ENCODE measurements around the gene WFS1.

Gene WFS1

DNA sequence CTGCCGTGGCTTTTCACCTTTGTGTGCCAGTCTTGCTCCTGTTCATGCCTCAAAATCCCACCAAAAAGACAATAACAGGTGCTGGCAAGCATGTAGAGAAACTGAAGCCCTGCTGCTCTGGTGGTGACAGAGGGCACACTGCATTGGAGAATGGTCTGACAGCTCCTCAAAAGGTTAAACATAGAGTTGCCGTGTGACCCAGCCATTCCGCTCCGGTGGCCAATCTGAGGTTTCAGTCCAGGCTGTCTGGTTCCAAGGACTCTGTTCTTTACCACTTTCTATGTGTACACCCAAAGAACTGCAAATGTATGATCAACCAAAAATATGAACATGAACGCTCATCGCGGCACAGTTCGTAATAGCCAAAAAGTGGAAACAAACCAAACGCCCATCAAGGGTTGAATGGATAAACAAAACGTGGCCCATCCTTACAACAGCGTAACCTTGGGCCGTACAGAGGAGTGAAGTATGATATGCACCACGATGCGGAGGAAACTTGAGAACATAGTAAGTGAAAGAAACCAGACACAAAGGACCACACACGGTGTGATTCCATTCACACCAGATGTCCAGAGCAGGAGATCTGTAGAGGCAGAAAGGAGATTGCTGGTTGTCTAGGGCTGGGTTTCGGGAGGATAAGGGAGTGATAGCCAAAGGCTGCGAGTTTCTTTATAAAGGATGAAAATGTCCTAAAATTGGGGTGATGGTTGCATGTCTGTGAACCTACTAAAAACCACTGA is 33.6 kb upstream of the WFS1 start:
- no peak for DNase-seq

DNA sequence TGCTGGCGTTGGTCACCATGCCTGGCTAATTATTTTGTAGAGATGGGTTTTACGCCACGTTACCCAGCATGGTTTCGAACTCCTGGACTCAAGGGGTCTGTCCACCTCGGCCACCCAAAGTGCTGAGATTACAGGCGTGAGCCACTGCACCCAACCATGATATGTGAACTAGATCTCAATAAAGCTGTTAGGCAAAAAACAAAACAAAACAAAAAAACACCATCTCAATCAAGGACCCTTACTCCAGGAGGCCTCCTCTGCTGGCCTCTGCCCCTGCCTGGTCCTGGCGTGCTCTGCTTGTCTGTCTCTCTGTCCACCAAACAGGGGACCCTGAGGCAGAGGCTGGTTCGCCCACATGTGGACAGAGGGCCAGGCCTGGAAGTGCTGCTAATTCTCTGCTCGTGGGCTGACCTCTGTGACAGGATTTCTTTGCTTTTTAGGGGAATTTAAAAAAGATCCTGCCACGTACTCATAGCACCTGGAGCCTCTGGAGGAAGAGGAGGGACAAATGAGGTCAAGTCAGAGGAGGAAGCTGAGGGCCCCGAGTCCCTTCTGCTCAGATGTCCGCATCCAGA is 32.7 kb upstream of the WFS1 start:
- no peak for DNase-seq

DNA sequence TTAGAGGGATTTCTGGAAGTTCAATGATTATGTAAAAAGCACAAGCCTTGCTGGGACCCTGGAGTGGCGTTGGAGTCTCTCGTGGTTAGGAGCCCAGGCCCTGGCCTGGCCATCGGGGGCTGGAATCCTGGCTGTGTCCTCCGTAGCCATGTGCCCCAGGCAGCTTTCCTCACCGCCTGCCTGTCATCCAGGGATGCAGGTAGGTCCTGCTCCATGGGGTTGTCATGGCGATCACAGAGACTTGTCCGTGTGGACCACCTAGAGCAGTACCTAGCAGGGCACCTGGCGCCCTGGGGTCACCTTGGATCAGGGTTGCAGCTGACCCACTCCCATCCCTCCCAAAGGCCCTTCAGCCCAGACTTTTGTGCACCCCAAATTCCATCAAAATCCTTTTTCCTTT is 30.2 kb upstream of the WFS1 start:
- no peak for DNase-seq

DNA sequence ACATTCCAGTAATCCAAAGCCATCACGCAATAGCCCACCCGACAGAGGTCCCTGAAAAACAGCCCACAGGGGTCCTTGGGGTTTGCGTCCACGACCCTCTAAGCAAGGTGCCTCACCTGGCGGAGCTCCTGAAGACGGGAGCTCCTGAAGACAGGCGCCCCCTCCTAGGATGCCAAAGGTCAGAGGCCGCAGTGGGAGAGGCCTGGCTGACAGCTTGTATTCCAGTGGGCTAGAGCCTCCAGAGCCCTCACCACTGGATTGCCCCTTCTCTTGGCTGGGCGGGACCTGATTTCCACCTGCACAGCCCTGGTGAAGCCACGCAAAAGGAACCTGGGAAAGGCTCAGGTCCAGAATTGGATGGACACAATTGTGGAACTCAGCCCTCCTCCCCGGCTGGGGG is 29.7 kb upstream of the WFS1 start:
- DNase-seq: no peak

DNA sequence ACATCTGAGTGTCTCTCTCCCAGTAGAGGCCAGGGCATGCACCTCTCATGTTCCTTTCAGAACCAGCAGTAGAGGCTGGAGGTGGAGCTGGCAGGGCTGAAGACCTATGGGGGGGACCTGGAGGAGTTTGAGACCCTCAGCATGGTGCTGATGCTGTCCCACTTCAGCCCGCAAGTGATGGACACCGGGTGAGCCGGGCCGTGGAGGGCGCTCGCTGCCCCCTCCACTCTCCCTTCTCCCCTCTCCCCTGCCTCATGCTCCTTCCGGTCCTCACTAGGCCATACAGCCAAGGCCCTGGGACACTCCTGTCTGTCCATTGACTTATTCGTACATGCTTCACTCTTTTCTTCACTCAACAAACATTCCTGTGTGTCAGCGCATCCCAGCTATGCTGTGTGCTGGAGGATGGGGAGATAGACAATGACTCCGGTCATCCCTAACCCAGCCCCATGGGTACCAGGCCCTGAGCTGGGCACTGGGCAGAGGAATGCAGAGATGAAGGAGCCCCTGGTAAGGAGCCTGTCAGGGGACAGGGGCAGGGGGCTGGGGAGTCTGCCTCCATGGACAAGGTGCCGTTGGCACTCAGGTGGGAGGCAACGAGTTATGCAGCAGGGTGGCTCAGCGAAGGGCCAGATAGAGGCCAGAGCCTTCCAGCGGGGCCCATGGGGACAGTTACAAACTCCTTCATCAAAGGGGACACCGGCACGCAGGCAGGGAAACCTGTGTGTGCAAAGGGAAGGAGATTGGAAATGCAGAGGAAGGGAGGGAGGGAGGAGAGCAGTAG is 28.4 kb upstream of the WFS1 start:
- DNase-seq: no peak

DNA sequence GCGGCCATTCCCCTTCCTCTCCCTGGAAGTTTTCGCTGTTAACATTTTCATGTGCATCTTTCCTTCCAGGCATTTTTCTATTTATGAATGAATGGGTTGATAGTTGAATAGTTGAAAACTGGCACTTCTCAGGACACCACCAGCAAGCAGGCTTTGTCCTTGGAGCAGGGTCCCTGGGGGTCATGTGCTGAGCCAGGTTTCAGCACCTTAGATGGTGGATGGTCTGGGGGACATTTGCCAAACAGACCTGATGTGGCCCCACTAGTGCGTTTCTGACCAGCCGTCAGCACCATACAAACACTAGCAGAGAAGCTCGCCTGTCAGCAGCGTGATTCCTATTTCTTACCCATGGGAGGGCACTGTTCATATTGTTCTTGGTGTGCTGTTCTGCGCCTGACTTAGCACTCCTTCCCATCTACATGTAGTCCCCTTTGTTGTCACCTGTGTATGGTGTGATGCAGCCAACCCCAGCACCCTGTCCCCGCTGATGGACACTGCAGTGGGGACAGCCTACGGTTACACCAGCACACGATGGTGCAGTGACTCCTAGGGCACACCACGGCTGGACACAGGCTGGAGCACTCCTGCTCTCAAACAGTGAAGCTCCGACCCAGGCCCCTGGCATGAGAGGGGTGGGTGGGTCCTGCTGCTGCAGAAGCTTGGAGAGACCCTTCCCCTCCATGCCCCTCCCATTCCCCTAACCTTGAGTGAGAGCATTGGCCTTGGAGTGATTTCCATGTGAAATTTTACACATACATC is 27.2 kb upstream of the WFS1 start:
- no peak for DNase-seq

DNA sequence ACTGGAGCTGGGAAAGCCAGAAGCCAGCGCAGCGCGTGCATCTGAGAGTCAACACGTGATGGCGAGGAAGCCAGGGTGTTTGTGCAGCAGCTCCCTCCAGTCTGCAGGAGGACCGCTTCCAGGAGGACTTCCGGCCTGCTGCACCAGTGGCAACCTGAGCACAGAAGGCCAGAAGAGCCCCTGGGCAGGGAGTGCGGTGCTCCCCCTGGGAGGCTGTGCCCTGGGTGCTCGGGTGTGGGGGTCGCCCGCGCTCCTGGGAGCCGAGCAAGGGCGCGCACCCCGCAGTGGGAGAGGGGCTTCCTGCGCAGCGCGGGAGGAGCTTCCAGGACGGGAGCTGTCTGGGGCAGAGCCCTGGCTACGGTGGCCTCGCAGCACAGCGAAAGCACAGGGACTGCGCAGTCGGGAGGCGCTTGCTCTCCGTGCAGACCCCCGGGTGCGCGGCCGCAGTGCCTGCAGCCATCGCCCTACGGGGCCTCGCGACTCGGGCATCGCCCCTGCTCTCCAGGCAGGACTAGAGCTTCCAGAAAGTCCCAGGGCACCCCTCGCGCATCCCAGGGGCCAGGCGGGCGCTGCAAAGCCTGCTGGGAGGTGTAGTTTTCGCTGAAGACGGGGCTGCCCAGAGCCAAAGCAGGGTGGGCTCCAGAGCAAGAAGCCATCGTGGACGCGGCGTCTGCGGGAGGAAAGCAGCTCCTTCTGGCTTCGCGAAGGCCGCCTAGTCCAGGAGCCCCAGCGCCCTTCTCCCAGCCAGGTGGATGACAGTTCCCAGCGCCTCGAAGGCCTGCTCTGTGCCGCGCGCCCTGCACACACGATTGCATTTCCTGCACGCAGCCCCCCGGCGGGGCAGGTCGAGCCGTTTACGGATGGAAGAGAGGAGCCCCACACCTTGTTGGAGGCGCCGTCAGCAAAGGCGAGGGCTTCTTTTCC is 24.1 kb upstream of the WFS1 start:
- DNase-seq: no peak

DNA sequence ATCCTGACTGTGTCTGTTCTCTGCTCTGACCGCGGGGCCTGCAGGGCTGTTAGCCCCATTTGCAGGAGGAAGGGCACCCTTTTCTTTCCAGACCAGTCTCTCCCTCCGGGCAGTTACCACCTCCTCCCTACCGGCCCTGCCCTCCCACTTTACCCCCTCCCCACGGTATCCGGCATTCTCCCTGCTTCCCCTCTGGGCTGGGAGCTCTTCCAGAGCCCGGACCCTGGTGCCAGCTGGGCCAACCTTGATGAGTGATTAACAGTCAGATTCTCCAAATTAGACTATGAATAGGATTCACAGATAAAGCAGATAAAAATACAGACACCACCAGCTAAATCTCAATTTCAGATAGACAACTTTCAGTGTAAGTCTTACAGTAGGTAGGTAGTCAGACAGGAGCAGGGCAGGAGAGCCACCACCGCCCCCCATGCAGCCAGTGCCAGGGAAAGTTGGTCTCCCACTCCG is 23.4 kb upstream of the WFS1 start:
- DNase-seq: no peak

DNA sequence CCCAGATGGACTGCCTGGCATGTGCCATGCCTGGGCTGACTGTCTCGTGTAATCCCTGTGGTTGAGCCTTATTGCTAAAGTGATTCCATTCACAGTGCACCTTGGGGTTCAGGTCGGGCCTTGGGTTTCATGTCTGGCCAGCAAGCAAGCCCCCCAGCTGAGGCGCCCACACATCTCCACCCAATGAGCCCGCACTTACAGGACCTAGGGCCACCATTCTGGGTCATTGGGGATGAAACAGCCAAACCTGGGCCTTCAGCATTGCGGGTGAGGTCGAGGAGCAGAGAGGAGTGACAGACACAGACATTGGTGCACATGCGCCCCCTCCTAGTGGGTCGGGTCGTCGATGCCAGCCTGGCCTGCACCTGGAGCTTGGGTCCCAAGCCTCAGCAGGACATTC is 21.3 kb upstream of the WFS1 start:
- DNase-seq: no peak

DNA sequence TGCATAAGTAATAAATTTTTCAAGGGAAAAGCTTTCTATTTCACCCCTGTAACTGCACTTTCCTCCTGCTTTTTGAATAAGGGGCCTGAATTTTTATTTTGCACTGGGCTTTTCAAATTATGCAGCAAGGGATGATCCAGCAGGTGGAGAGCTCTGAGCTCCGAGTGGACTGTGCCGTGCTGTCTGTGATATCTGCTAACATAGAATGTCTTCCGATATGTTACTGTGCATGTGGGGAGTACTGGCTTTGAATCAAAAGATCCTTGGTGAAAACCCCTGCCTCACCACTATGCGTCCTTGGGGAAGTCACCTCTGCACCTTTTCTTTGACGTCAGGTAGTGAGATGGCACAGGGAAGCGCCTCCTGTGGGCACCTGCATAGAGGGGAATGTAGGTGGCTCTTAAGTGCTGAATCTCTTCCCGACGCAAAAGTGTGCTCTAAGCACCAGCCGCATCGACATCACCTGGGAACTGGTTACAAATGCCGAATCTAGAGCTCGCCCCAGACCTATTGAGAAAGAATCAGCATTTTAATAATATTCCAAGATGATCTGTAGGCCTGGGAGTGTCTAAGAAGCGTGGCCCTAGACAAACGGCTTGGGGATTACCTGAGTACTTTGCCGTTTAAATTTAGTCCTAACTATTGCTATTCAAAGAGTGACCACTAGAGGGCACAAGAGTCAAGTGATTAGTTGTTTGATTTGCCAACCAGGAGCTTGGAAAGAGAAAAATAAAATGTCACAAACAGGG is 19.2 kb upstream of the WFS1 start:
- DNase-seq: no peak

DNA sequence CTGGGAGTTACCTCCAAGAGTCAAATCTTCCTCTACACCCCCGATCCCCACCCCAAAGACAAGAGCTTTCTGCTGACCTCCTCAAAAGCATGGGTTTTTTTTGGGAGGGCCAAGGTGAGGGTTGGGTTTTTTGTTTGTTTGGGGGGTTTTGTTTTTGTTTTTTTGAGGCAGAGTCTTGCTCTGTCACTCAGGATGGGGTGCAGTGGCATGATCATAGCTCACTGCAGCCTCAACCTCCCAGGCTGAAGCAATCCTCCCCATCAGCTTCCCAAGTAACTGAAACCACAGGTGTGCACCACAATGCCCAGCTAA is 18.7 kb upstream of the WFS1 start:
- DNase-seq: no peak

DNA sequence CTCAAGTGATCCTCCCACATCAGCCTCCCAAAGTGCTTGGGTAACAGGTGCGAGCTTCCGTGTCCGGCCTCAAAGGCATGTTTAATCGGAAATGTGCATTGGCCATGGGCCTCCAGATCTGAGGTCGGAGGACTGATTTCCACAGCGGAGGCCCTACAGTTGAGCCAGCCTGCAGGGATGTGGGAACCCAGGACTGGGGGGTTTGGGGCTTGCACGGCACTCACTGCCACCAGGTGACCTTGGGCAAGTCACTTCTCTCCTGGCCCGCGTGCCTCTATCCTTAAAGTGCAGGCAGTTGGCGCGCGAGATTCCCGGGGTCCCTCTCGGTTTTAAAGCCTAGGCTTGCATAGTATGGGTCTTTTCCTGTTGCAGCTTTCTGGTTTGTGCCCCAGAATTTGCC is 18.3 kb upstream of the WFS1 start:
- no peak for DNase-seq

DNA sequence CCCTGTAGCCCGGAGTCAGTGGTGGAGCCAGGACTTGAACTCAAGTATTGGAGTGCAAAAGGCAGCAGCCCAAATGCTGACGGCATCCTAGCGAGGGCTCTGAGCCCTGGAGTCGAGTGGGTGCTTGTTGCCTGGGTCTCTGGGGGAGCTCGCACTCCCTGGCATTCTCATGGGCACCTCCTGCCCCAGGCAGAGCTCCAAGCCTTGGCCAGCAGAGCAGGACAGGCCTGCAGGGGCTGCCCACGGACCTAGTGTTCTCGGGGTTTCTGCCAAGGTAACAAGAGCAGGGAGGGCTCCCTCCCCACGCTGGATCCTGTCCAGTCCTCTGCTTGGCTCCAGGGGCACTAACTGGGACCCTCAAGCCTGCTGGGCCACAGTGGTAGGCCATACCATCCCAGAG is 17.6 kb upstream of the WFS1 start:
- no peak for DNase-seq

DNA sequence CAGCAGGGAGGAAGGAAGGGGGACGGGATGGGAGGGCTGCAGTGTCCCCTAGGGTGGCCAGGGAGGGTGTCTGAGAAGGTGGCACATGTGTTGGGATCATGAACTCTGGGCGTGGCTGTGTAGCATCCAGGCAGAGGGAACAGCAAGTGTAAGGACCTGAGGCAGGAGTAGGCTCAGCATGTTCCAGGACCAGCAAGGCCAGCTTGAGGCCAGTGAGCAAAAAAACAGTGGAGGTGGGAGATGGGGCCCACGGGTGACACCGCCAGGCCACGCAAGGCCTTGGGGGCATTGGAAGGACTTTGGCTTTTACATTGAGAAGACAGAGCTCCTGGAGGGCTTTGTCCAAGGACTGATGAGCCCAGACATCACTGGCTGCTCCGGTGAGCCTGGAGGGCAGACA is 16.5 kb upstream of the WFS1 start:
- DNase-seq: no peak

DNA sequence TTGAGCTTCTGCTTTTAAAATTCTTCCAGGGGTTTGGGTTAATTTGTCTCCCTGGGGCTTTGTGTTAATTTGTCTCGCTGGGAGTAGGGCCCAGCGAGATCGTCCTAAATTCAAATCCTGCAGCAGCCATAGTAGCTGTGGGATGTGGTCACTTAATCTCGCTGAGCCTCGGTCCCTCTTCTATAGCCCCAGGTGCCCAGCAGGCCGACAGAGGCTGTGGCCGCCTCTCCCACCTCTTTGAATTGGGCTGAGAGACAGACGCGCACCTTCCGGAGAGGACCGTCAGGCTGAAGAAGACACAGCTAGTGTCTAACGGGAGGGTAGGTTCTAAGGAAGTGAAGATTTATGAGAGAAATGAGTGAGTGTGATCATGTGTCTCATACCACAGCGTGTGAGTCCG is 15.7 kb upstream of the WFS1 start:
- no peak for DNase-seq

DNA sequence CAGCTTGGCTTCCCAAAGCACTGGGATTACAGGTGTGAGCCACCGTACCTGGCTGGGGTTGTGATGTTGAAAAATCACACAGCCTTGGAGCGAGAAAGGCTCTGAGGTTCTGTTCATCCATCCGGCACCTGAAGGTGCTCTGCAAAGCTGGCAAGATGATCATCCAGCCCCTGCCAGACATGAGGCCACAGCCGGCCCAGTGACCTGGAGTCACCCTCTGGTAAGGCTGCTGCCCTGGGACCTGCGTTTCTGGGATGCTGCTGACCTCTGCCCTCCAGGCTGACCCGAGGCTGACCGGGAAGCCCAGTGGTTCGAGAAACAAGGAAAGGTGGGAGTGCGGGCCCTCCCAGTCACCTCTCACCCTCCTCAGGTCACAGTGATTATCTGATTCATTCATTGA is 13.5 kb upstream of the WFS1 start:
- DNase-seq: no peak

DNA sequence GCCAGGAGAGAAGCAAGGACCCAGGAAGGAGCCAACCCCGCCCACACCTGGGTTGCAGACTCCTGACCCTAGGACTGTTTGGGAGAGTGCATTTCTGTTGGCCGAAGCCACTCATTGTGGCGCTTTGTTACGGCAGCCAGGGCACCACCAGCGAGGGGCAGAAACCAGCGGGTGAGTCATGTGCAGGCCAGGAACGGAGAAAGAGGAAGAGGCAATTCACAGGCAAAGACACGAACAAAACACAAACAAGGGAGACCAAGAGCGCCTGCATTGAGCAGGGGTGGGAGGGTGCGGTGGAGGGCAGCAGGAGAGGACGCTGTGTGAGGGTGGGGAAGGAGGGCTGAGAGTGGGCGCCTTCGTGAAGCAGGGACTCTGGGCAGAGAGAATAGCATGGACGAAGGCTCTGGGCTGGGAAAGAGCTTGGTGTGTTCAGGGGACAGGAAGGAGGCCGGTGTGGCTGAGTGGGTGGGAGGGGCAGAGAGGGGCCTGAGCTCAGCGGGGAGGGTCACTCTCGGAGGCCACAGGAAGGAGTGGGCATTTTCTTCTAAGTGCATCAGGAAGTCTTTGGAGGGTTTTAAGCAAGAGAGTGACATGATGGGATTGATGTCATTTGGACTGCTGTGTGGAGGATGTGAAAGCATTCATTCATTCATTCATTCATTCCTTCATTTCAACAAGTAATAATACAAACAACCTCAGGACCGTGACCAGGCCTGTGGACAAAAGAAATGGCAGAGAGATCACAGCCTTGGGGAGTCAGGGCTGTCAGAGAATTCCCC is 12.2 kb upstream of the WFS1 start:
- DNase-seq: peak in 1 of 2 donors; percentile 5

DNA sequence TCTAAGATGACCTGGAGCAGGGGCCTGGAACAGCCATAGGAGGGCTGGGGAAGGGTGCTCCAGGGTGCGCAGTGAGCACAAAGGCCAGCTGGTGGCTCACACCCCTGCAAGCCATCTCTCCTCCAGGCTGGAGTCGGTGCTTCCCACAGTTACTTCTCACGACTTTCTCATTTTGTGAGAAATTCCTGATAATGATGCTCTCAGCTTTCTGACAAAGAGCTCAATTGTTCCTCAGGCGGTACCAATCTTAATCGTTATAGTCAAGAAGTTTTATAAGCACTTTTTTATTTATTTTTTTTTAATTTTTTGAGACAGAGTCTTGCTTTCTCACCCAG is 11.7 kb upstream of the WFS1 start:
- DNase-seq: no peak

DNA sequence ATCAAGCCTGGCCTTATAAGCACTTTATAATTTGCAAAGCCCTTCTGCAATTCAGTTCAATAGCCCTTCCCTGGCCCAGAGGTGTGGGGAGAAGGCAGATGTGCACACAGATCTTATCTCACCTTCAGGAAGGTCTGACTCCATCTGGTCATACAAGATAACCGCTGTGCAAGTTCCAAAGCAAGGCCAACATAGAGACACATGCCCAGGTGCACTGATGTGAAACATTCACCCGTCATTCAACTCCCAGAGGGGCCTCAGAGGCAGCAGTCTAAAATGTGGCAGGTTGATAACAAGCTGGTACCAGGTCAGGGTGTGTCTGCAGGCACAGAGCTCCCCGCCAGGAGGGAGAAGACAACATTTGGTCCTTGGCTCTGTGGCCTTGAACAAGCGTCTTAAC is 10.9 kb upstream of the WFS1 start:
- DNase-seq: no peak

DNA sequence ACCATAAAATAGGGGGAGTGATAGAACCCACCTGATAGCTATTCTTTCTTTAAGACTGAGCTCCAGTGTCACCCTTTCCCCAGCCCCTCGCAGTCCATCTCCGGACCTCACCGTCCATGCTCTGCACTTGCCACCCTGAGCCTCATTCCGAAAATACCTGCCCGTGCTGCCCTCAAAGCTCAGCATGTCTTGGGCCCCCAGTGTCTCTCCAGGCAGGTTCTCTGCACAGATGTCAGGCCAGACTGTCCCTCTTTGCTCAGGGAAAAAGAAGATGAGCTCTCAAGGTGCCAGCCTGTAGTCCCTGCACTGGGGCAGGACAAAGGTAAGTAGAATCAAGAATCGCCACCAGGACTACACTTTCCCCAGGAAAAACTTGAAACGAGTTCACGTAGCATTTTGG is 9.8 kb upstream of the WFS1 start:
- DNase-seq: no peak

DNA sequence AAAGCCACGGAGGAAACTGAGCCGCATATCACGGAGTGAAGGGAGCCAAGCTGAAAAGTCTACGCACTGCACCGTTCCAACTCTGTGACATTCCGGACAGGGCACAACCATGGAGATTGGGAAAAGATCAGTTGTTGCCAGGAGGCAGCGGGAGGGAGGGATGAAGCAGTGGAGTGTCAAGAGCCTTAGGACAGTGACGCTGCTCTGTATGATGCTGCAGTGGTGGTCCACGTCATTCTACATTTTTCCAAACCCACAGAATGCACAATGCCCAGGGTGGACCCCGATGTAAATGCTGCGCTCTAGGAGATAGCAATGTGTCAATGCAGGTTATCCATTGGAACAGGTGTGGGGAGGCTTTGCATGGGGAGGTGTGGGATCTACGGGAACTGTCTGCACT is 7.5 kb upstream of the WFS1 start:
- no peak for DNase-seq

Data from stimulated activated CD4-positive, alpha-beta T cell treated with anti-CD3 and anti-CD28 coated beads, Interleukin-2, amount 100 ng/mL, for 24 hours (primary cell).